GM21619 (cell line): ENCODE measurements around the gene CCDC122.

Source experiments
- ATAC-seq: cut with Tn5 transposase; IDR thresholded peaks from one replicate; pipeline ENCODE4 v1.9.1; 2021; ENCODE audit not compliant: unreplicated experiment

CCDC122 gene

DNA sequence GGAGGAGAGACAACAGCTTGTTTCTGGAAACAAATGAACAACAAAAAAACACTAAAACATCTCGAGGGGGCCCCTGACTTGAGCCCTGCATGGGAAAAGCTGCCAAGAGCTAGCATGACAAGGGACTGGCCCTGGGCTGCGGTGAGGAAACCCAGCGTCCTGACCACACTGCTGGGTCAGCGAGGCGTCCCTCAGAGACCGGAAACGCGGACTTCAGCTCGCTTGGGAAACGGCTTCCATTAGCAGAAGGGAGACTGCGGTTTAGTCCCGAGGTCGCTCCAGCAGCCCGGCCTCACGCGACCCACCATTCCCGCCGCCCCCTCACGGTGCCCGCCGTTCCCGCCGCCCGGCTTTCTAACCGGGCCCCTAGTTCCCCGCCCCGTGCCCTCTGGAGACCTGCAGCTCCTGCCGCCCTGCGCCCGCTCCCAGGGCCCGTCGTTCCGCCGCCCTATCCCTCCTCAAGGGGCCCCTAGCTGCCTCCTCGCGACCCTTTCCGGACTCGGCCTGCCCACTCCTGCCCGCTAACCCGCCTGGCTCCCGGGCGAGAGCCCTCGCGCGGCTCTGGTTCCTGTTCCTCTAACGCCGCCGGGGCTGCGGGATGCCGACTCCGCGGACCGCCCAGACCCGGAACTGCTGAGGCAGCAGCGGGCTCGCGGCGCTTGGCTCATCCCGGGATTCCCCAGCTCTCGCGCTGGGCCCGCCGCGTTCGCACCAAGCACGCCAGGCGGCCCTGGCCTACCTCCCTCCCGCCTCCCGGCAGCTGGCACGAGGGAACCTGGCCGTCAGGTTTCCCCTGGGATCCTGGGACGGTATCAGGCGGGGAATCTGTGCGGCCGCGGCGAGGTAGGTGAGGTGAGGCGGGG is at the start of gene CCDC122:
CCDC122 (minus strand) TSS at position 849 of the 863 bp plus-strand sequence. CDS start 10,364 bp downstream, outside the sequence.
- ATAC-seq, result peak; percentile 63

DNA sequence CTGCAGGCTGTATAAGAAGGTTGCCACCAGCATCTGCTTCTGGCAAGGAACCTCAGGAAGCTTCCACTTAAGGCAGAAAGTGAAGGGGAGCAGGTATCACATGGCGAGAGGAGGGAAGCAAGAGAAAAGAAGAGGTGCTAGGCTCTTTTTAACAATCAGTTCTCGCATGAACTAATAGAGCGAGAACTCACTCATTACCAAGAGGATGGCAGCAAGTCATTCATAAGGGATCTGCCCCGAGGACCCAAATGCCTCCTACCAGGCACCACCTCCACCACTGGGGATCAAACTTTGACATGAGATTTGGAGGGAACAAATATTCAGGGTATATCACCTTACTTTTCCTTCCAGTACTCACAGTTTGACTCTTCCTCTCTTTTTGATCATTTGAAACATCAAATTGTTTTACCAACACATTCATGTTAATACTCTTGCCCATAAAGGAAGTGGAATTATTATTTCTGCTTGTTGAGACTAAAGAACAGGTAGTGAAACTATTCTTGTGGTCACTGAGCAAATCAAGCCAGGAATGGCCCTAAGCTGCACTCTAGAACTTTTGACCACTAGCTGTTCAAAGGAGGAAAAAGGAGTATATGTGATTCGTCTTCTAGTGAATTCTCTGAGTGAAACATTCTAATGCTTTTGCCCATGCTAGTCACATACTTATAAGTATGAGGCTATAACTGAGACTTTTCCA is 45.2 kb upstream of the CCDC122 start:
- ATAC-seq, result peak; percentile 84

DNA sequence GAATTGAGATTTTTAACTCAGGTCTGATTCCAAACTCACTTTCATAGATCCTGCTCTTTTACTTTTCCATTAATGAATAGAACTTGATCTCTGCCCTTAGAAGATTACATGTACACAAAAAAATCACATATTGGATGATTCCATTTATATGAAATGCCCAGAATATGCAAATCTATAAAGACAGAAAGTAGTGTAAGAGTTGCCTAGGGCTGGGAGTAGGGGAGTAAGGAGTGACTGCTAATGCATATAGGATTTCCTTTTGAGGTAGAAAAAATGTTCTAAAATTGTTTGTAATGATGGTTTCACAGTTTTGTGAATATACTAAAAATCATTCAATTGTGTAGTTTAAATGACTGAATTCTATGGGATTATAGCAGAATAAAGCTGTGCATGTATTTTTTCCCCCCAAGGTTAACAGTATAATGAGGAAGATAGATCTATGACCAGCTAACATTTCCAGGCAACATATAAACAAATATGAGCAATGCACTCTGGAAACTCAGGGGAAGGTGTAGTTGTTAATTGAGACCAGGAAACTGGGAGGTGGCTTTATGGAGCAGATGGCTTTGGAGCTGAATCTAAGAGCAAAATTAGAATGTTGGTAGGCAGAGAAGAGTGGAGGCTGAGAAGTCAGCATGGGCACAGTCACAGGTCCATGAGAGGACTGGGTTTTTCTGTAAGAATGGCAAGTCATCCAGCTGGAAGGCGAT is 41.6 kb upstream of the CCDC122 start:
- no peak for ATAC-seq

DNA sequence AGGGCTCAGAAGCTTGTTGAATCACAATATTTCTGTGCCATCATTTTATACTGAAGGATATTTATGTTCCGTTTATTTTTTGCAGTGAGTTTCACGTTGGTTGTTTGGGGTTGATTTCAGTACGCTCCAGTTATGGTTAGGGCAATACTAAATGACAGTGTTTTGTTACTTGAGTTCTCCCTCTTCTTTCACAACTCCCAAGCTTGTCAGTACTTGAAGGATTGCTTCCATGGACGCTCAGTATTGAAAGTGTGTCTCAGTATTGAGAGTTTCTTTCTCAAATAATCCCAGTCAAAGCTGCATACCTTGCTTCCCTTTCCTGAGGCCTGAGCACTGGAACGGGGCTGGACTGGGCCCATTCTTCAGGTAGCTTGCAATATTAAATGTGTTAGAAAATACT is 39.1 kb upstream of the CCDC122 start:
- no peak for ATAC-seq

DNA sequence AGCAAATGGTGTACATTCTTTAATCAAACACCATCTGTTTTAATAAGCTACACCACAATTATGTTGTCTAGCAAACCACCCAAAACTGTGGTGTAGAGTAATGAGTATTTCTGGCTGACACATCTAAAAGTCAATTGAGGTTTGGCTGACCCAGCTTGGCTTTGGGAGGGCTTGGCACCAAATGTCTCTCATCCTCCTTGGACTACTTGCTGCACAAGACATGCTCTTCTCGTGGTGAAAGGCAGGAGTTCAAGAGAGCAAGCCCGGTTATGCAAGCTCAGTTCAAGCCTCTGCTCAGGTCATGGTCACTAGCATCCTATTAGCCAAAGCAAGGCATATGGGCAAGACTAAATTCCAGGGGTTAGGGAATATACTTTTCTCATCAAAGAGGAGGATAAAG is 37.3 kb upstream of the CCDC122 start:
- no peak for ATAC-seq

DNA sequence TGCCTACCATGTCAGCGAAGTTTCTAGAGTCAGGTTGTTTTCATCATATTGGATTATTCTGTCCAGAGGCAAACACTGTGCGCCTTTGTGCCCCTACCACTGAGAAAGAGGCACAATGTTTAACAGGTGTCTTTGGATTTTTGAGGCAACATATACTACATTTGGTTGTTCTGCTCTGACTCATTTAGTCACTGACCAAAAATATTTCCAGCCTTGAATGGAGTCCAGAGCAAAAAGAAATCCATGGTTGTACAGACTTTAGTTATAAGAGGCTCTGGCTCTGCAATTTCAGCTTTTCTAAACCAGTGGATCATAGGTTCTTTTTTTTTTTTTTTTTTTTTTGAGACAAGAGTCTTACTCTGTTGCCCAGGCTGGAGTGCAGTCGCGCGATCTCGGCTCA is 35.9 kb upstream of the CCDC122 start:
- ATAC-seq, result no peak

DNA sequence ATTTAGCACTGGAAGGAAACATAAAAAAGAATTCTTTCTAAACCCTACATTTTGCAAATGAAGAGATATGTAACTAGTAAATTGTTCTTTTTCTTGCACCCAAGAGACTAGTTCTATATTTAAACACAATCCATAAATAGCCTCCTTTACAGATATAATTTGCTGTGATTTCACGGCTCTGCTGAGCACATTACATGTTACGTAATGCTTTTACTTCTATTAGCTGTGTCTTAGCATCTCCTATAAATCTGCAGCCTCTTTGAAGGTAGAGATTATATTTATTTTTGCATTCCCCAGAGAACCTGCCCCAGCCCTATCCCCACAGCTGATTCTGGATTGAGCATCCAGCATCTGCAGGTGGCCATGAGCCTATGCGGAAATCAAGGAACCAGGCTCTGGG is 32.3 kb upstream of the CCDC122 start:
- ATAC-seq, result no peak

DNA sequence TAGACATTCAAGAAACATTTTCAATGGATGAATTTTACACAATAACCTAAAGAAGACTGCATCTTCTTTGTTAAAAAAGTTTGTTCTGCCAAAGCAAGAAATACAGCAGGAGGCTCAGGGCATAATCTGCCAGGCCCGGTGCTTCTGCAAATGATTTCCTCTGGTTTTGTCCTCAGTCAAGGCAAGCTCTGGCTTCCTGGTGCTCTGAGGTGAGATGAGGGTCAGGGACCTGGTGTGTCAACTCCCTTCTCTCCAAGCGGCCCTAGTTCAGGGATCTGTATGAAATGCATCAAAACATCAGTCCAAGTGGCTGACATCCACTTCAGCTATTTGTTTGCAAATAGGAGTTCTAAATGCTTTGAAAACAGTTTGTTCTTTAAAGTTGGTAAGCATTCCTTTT is 31.7 kb upstream of the CCDC122 start:
- ATAC-seq, result no peak

DNA sequence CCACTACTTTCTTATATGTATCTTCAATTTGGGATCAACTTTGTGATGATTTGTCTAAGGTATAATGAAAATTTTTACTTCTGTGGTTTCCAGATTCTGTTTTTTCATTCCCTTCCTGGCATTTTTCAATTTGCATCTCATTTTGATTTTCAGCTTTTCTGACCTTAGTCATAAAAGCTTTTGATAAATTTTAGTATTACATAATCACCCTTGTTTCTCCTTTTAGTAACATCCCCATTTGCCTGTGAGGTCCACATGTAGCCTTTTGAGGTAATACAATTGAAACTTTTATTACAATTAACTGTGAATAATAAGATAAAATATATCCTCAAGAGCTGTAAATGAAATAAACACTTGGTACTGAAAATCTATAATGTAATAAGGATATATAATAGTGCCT is 31.3 kb upstream of the CCDC122 start:
- no peak for ATAC-seq

DNA sequence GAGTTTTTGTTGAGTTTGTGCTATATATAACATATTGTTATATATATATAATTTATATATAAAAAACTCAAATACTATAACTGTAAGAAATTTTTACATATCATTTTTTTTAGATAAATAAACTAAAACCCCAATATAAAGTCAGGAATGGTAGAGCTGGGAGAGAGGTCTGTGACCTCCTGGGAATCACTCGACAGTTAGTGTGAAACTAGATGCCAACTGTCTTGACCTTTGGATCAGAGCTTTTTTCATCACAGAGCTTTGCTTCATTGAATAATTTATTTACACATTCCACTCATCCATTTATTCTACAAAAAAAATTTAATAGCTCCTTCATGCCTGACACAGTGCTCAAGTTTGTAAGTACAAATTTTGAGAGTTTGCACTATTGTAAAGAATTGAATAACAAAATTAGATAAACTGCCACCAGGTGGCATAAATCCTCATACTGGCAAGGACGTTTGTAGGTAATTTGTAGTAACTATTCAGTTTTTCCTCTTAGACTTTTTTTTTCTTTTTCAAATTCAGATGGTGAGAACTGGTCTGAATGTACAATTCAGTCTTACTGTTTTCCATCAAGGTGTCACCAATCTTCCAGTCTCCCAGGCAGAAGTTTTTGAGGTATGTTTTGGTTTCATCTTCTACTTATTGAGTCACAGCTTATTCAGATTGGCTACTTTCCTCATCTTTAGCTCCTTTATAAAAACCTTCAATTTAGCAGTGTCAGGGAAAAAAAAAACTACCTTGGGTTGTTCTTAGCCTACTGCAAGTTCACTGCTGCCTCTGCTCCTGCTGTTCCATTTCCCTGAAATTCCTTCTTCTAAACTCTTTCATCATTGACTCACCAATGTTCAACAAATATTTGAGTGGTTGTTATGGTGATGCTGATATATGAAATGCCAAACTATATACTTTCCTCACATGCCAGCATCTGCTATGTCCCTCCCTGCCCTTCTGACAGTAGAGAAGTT is 28.9 kb upstream of the CCDC122 start:
- ATAC-seq, result no peak

DNA sequence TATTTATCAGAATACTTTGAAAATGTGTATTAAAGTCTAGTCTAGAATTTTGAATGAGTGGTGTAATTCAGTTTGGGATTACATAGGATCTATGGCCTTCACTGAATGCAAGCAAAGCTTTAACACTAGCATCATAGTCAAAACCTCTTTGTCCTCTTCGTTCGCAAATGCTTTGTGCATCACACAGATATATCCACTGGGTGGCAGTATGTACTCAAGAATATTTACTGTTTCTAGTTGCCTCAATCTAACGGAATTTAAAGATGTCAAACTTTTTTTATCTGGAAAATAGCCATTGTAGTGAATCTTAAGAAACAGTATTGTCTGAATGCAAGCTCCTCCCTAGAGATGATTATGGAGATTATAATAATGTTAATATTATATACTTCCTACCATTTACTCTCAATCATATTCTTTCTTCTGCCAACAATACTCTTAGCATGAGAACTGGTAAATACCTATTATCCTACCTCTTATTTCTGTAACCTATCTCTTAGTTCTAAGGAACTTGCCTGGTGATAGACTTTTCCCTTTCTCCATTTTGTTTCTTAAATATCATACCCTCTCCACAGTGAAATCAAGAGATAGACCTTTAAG is 26.0 kb upstream of the CCDC122 start:
- ATAC-seq, result no peak

DNA sequence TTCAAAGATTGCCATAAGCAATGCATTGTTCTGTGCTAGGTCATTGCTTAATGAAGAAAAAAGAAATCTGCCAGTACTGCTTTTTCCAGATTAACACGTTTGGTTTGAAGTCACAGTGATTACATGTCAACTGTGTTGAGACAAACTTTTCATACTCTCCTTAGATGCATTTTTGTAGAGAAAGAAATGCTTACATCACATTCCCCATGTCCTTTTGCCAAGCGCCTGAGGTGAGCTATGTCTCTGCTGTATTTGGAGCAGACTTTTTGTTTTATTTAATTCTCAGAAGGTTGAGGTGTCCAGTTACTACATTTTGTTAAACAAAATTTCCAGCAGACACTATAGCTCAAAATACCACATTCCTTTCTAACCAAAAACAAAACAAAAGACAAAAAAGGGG is 16.4 kb upstream of the CCDC122 start:
- no peak for ATAC-seq

DNA sequence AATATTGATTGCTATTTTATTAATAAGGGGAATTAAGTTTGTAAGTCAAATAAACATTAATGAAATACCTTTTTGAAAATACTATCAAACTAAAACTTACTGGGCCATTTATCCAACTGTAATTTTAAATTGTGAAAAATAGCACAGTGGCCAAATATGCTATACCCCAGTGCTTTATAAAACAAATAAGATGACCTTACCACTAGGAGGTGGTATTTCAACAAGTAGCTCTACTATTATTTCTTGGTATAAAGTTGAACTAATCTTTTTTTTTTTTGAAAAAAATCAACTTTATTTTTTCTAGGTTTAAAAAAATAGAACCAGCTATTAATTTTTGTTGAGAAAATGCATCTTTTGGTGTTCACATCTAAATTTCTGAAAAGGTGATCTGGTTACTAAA is 14.9 kb upstream of the CCDC122 start:
- ATAC-seq, result no peak

DNA sequence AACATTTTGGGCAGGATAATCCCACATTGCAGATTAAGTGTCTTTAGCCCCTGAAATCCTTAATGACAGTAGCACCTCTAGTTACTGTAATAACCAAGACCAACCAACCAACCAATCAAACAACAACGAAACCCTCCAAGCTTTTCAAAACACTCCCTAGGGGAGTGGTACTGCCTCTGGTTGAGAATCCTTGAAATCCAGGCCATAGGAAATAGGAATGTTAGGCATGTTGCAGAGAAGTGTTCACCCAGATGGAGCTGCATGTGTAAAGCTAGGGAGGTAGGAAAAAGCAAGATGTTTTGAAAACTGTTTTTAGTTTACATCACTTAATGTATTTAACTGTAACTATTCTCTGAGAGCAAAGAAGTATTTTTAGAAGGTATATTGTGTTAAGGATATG is 4.7 kb upstream of the CCDC122 start:
- no peak for ATAC-seq

DNA sequence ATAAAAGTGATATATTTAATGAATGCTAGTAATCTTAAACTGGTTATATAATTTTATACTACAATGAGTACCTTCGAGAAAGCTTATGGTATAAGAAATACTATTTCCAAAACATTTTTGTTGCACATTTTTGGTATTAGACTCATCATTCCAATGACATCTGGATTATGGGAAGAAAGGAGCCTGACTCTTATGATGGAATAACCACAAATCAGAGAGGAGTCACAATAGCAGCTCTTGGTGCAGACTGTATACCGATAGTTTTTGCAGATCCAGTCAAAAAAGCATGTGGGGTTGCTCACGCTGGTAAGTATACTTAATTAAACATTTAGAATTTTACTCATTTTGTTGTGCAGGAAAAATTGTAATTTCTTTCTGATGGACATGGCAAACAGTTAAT is 4.1 kb upstream of the CCDC122 start:
- ATAC-seq, result no peak

DNA sequence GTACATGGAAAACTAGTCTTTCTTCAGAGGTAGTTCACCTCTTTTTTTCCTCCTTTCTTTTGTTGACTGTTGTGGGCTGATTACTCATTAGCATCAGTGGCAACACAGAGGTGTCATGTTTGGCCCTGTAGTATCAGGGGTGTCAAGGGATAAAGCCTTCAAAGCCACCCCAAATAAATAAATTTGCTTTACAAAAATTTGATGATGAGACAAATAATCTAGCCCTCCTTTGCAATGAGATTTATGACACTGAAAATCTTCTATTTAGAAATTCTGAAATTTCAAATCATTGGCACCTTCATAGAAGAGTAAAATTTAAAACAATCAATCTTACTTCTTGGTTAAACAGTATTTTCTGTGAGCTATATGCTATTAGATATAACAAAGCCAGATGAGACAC is 2.0 kb upstream of the CCDC122 start:
- no peak for ATAC-seq

DNA sequence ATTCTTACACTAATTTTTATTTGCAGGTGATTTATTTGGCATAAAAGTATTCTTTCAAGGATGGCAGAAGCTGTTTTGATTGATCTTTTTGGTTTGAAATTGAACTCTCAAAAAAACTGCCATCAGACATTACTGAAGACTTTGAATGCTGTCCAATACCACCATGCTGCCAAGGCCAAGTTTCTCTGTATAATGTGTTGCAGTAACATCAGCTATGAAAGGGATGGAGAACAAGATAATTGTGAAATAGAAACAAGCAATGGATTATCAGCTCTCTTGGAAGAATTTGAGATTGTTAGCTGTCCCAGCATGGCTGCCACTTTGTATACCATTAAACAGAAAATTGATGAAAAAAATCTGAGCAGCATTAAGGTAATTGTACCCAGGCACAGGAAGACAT is 1.4 kb upstream of the CCDC122 start:
- no peak for ATAC-seq

DNA sequence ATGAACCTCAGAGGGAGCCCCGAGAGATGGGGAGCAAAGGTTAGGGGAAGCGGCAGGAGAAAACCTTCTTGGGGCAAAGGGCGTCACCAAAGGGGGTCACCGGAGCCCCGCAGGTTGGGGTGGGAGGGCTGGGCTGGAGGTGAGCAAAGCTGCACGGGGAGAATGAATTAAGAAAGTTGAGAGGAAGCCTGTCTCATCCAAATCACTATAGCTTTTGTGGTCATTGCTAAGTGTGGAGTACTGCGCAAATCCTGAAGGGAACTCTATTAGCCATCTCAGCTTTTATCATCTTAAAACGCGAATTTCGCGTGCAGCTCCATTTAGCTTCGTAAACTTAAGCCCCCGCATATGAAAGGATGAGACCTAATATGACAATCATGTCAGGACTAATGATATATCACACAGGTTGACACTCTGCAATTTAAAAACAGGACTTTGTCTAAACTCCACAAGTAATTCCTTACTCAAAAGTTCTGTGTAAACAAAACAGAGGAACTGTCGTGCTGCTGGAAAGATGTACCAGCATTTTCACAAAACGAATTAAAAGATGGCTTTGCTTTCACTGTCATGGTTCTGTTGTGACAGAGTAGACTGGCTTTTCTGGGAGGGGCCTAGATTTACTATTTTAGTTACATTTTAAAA is 795 bp upstream of the CCDC122 start:
- ATAC-seq, result no peak

DNA sequence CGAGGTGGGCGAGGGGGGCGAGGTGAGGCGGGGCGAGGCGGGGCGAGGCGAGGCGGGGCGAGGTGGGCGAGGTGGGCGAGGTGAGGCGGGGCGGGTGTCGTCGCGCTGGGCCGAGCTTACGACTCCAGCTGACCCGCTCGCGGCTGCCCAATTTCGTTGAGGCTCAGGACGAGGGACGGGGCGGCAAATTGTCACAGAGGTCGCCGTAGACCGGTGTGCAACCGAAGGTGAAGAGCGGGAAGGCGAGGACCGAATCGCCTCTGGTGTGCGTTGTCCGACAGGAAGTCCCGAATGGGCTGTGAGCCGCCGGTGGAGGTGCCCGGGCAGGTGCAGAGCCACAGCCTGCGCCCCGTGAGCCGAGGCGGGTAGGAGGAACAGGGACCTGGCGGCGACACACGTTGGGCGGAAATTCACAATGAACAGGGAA is 228 bp upstream of the CCDC122 start, which contains the start of gene LACC1:
LACC1 (plus strand) TSS at position 150 of the 427 bp plus-strand sequence. CDS start 1,082 bp downstream, outside the sequence.
- ATAC-seq, result peak; percentile 39

DNA sequence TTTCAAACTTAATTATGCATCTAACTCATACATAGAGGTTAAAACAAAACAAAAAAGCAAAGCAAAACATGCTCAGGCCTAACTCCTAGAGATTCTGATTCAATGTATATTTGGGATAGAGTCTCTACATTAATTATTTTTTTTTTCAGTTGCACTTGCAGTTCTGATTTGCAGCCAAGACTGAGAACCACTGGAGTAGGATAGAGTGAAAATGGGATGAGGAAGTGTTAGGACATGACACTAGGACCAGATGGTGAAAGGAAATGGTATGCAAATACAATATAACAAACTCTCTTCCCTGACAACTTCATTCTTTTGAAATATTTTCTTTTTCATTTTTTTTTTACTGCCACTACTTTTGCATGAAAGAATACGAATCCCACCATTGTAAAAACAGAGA is 1.8 kb downstream of the CCDC122 start:
- ATAC-seq, result no peak
